ENCODE measurements around the gene MAML2. TPM values are rescaled to one million over a fixed set of nuclear protein-coding genes. Genes with fewer than 3 reads are reported as not detected.

MAML2 gene
- total and polyA plus RNA-seq, 9 of the 15 experiments (the other 6 are each of a cell fraction or from before 2014, with no cell fraction given) = 0.79 to 6.8 (median 4.8) TPM

GRCh38 chr11:96342014-96342960, 708 bp downstream of the MAML2 start:
- ATAC-seq = no peak
- FAIRE-seq = no peak
- Histone ChIP-seq H3K79me2 (ENCODE audit: control insufficient read depth, insufficient read depth, low read length) (peaks cover 57% of the 10 kb centered on the region), H2AFZ (ENCODE audit: low read depth, low read length) (peak overlapping the region; percentile 95), H3K27ac (ENCODE audit: extremely low read depth, low read depth, low read length) (peak overlapping the region; percentile 59), H3K9ac (ENCODE audit: insufficient read depth in 1 of 2, low read depth in 2 of 2, low read length in 2 of 2) (peak overlapping the region; percentile 61 to 92; a peak in 3 of 4 replicates), H3K4me2 (ENCODE audit: insufficient read depth, low read length) (peak overlapping the region; percentile 87), H3K4me3 (peak overlapping the region; percentile 70), H3K4me1 (replicated peaks in 1 of 2; ENCODE audit: control insufficient read depth in 2 of 2, insufficient read depth in 2 of 2, low read length in 2 of 2) (peaks cover 27 to 43% of the 10 kb centered on the region in 2 experiments), H4K20me1 (replicated peaks; ENCODE audit: control insufficient read depth, insufficient read depth, low read length) (no peaks in the 10 kb centered on the region), H3K9me1 (ENCODE audit: control insufficient read depth, insufficient read depth, low read length) (no peaks in the 10 kb centered on the region), H3K27me3 (ENCODE audit: control insufficient read depth in 2 of 2, insufficient read depth in 2 of 2, low read length in 2 of 2) (no peaks in the 10 kb centered on the region), H3K9me3 (replicated peaks; ENCODE audit: control insufficient read depth, insufficient read depth, low read depth, low read length) (no peaks in the 10 kb centered on the region), H3K36me3 (ENCODE audit: control insufficient read depth, insufficient read depth, low read length) (no peaks in the 10 kb centered on the region)
- in situ Hi-C loops (cut with MboI) = loop anchor here (5.0 kb wide), 1 partner anchor 275 kb away; no protein-coding TSS in a partner anchor
- TSS peak; percentile 81 for BruUV-seq (replicated peaks)
- CTCF ChIA-PET (ENCODE audit: low intra/inter-chr PET ratio) = interaction anchor here (0.6 to 3.0 kb wide), 7 partner anchors 85 to 507 kb away, joined by 3 to 41 read pairs (median 3); no protein-coding TSS in a partner anchor
- intact Hi-C loops (cut with micrococcal nuclease) = loop anchor here (2.0 to 10.0 kb wide), 8 partner anchors 50 to 505 kb away; partner anchors contain the start of gene MTMR2
- WGBS (ENCODE audit: insufficient coverage, low coverage, missing lambda C conversion rate) = 0% methylated on average over 12 of the region's 13 CpGs
- DNase-seq (ENCODE audit: extremely low read depth in 1 of 4, low spot score in 3 of 4) = no peak
- POLR2A ChIA-PET = interaction anchor here (0.6 to 3.2 kb wide), 11 partner anchors 10 to 1275 kb away, joined by 3 to 17 read pairs (median 5); no protein-coding TSS in a partner anchor
- TF ChIP-seq TEAD1 (CRISPR knock-in tag; IDR thresholded peaks at IDR 0.05) (0 out of 4 replicates have a peak, but pooled peaks of 1 of the 2 experiments have one; percentile 12), SMAD4 (CRISPR knock-in tag; conservative IDR thresholded peaks at IDR 0.05) (no peak), DDX20 (tag; IDR thresholded peaks at IDR 0.05; ENCODE audit: low read depth) (no peak), ZFP30 (CRISPR knock-in tag; IDR thresholded peaks at IDR 0.05; ENCODE audit: borderline replicate concordance) (no peak), ZBTB26 (CRISPR knock-in tag; IDR thresholded peaks at IDR 0.05) (no peak), FOXK2 (conservative IDR thresholded peaks at IDR 0.05 in 1 of 2, IDR thresholded peaks at IDR 0.05 in 1 of 2; ENCODE audit: low read depth in 2 of 2) (no peak), ZNF398 (CRISPR knock-in tag; IDR thresholded peaks at IDR 0.05) (no peak), ILF3 (IDR thresholded peaks at IDR 0.05; ENCODE audit: borderline replicate concordance) (0 out of 2 replicates have a peak, but pooled peaks have one; percentile 23), MNT (conservative IDR thresholded peaks at IDR 0.05) (0 out of 4 replicates have a peak, but pooled peaks of 1 of the 2 experiments have one; percentile 24), ZNF197 (CRISPR knock-in tag; IDR thresholded peaks at IDR 0.05; ENCODE audit: low read depth) (no peak), TAF9B (IDR thresholded peaks at IDR 0.05; ENCODE audit: partially characterized antibody) (no peak), RBM34 (IDR thresholded peaks at IDR 0.05; ENCODE audit: borderline replicate concordance, insufficient read depth, low read length) (no peak), STAG1 (CRISPR knock-in tag; IDR thresholded peaks at IDR 0.05; ENCODE audit: borderline replicate concordance) (no peak), DPF2 (IDR thresholded peaks at IDR 0.05) (peak; percentile 43; the same call in 1 of the 2 replicates), HOXB6 (CRISPR knock-in tag; IDR thresholded peaks at IDR 0.05; ENCODE audit: borderline replicate concordance) (no peak)

All from K562 (cell line).